ENCODE measurements around the gene CENPO.

The CENPO gene

DNA sequence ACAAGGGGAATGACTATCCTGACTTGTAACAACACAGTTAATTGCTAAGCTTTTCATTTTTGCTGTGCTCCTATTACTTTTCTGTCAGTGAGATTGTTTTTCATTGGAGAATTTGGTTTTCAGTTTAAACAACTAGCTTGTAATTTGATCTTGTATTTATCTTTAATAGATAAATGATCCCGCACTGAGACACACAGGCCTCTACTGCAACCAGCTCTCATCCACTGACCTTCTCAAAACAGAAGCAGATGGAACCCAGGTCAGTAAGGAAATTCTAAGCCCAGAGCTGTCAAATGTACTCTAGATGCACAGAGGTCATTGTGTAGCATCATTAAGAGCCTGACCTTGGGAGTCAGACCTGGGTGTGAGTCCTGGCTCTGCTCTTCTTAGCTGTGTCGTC is 30.7 kb upstream of the CENPO start:
- TF ChIP-seq TEAD4 (IDR thresholded peaks at IDR 0.05): no peak
- no peak for TF ChIP-seq RAD21 (IDR thresholded peaks at IDR 0.05; ENCODE audit: low read depth)
- TF ChIP-seq NFIC (IDR thresholded peaks at IDR 0.05): no peak
- no peak for TF ChIP-seq TAF1 (IDR thresholded peaks at IDR 0.05; ENCODE audit: low read depth)
- TF ChIP-seq TCF12 (IDR thresholded peaks at IDR 0.05; ENCODE audit: low read depth): no peak
- TF ChIP-seq, protein P1, sequence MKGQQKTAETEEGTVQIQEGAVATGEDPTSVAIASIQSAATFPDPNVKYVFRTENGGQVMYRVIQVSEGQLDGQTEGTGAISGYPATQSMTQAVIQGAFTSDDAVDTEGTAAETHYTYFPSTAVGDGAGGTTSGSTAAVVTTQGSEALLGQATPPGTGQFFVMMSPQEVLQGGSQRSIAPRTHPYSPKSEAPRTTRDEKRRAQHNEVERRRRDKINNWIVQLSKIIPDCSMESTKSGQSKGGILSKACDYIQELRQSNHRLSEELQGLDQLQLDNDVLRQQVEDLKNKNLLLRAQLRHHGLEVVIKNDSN (IDR thresholded peaks at IDR 0.05): no peak
- TF ChIP-seq, protein P2, sequence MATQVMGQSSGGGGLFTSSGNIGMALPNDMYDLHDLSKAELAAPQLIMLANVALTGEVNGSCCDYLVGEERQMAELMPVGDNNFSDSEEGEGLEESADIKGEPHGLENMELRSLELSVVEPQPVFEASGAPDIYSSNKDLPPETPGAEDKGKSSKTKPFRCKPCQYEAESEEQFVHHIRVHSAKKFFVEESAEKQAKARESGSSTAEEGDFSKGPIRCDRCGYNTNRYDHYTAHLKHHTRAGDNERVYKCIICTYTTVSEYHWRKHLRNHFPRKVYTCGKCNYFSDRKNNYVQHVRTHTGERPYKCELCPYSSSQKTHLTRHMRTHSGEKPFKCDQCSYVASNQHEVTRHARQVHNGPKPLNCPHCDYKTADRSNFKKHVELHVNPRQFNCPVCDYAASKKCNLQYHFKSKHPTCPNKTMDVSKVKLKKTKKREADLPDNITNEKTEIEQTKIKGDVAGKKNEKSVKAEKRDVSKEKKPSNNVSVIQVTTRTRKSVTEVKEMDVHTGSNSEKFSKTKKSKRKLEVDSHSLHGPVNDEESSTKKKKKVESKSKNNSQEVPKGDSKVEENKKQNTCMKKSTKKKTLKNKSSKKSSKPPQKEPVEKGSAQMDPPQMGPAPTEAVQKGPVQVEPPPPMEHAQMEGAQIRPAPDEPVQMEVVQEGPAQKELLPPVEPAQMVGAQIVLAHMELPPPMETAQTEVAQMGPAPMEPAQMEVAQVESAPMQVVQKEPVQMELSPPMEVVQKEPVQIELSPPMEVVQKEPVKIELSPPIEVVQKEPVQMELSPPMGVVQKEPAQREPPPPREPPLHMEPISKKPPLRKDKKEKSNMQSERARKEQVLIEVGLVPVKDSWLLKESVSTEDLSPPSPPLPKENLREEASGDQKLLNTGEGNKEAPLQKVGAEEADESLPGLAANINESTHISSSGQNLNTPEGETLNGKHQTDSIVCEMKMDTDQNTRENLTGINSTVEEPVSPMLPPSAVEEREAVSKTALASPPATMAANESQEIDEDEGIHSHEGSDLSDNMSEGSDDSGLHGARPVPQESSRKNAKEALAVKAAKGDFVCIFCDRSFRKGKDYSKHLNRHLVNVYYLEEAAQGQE (IDR thresholded peaks at IDR 0.05; ENCODE audit: low read depth): no peak
- TF ChIP-seq FOXM1 (IDR thresholded peaks at IDR 0.05; ENCODE audit: borderline replicate concordance, low read depth): no peak
- TF ChIP-seq ZBTB7A (IDR thresholded peaks at IDR 0.05; ENCODE audit: low read depth): no peak
- no peak for TF ChIP-seq CEBPB (IDR thresholded peaks at IDR 0.05)
- TF ChIP-seq EP300 (IDR thresholded peaks at IDR 0.05; ENCODE audit: borderline replicate concordance): no peak

DNA sequence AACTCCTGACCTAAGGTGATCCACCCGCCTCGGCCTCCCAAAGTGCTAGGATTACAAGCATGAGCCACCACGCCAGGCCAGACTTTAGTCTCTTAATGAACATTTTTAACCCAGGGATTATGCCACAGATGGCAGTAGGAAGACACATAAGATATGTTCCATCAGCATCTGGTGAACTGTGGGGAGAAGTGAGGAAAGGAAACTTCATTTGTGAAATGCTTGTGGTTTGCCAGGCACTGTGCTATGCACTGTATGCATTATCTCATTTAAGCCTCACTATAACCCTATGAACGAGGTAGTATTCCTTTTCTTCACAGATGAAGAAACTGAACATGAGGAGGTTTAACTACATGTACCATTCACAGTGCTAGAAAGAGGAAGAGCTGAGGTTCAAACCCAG is 29.4 kb upstream of the CENPO start:
- TF ChIP-seq, protein P2 (IDR thresholded peaks at IDR 0.05; ENCODE audit: low read depth): no peak
- TF ChIP-seq TEAD4 (IDR thresholded peaks at IDR 0.05): no peak
- TF ChIP-seq CEBPB (IDR thresholded peaks at IDR 0.05): no peak
- no peak for TF ChIP-seq NFIC (IDR thresholded peaks at IDR 0.05)
- TF ChIP-seq YY1 (IDR thresholded peaks at IDR 0.05; ENCODE audit: low read depth): no peak
- TF ChIP-seq RAD21 (IDR thresholded peaks at IDR 0.05; ENCODE audit: low read depth): no peak
- no peak for TF ChIP-seq TCF12 (IDR thresholded peaks at IDR 0.05; ENCODE audit: low read depth)
- TF ChIP-seq, protein P3, sequence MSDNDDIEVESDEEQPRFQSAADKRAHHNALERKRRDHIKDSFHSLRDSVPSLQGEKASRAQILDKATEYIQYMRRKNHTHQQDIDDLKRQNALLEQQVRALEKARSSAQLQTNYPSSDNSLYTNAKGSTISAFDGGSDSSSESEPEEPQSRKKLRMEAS (IDR thresholded peaks at IDR 0.05): no peak

DNA sequence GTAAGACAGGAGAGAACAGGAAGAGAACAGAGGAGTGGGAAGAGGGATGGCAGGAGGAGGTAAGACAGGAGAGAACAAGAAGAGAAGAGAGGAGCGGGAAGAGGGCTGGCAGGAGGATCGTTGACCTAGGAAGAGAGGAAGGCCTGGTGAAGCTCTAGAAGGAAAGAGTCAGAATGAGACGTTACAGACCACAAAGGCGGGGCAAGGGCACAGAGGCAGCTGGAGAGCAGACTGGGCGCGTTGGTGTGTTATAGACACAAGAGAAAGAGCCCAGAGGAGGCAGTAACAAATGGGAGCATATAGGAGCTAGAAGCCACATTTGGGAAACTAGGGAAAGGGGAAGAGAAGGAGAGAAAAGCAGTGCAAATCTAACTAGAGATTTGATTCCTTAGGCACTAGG is 26.6 kb upstream of the CENPO start:
- TF ChIP-seq ZBTB7A (IDR thresholded peaks at IDR 0.05; ENCODE audit: low read depth) (no peak), RAD21 (IDR thresholded peaks at IDR 0.05; ENCODE audit: low read depth) (no peak), TCF12 (IDR thresholded peaks at IDR 0.05; ENCODE audit: low read depth) (no peak), CREB1 (IDR thresholded peaks at IDR 0.05; ENCODE audit: low read depth) (no peak), CEBPB (IDR thresholded peaks at IDR 0.05) (no peak), FOXM1 (IDR thresholded peaks at IDR 0.05; ENCODE audit: borderline replicate concordance, low read depth) (no peak), NFIC (IDR thresholded peaks at IDR 0.05) (no peak), TAF1 (IDR thresholded peaks at IDR 0.05; ENCODE audit: low read depth) (no peak), TEAD4 (IDR thresholded peaks at IDR 0.05) (no peak), YY1 (IDR thresholded peaks at IDR 0.05; ENCODE audit: low read depth) (no peak), EGR1 (IDR thresholded peaks at IDR 0.05) (no peak), EP300 (IDR thresholded peaks at IDR 0.05; ENCODE audit: borderline replicate concordance) (no peak)
- TF ChIP-seq, protein P2 (IDR thresholded peaks at IDR 0.05; ENCODE audit: low read depth): no peak
- TF ChIP-seq, protein P3 (IDR thresholded peaks at IDR 0.05): no peak
- TF ChIP-seq, protein P1 (IDR thresholded peaks at IDR 0.05): no peak

DNA sequence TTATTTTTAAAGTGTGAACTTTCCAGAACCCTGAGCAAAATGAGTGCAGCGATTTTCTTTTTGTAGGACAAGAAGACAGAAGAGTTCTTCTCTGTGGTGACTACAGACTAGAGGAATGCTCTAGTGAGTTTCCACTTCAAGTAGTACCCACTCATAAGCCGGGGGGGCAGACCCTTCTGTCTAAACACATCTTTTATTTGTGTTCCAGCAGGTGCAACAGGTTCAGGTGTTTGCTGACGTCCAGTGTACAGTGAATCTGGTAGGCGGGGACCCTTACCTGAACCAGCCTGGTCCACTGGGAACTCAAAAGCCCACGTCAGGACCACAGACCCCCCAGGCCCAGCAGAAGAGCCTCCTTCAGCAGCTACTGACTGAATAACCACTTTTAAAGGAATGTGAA is 25.2 kb upstream of the CENPO start:
- TF ChIP-seq, protein P1 (IDR thresholded peaks at IDR 0.05): no peak
- no peak for TF ChIP-seq TEAD4 (IDR thresholded peaks at IDR 0.05)

DNA sequence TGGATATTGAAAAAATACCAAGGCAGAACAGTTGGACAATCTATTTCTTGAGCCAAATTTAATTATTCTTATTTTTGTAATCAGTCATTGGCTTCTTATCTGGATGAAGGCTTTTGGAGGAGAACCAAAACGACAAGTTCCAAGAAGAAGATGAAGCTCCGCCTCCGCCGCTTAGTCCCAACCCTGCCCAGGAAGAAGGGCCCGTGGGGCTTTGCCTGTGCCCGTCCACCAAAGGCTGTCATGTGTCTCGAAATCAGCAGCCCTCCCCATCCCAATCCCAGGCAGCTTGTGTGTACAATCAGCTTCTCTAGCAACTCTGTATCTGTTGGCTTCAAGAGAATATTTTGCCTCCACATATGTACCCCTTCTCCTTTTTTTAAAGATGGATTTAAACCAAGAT is 24.6 kb upstream of the CENPO start:
- TF ChIP-seq RAD21 (IDR thresholded peaks at IDR 0.05; ENCODE audit: low read depth) (no peak), YY1 (IDR thresholded peaks at IDR 0.05; ENCODE audit: low read depth) (no peak), TAF1 (IDR thresholded peaks at IDR 0.05; ENCODE audit: low read depth) (no peak), TCF12 (IDR thresholded peaks at IDR 0.05; ENCODE audit: low read depth) (no peak), CREB1 (IDR thresholded peaks at IDR 0.05; ENCODE audit: low read depth) (no peak), NFIC (IDR thresholded peaks at IDR 0.05) (no peak), ZBTB7A (IDR thresholded peaks at IDR 0.05; ENCODE audit: low read depth) (no peak), TEAD4 (IDR thresholded peaks at IDR 0.05) (no peak), FOXM1 (IDR thresholded peaks at IDR 0.05; ENCODE audit: borderline replicate concordance, low read depth) (no peak), CEBPB (IDR thresholded peaks at IDR 0.05) (no peak), EGR1 (IDR thresholded peaks at IDR 0.05) (no peak), EP300 (IDR thresholded peaks at IDR 0.05; ENCODE audit: borderline replicate concordance) (no peak)
- TF ChIP-seq, protein P2 (IDR thresholded peaks at IDR 0.05; ENCODE audit: low read depth): no peak
- TF ChIP-seq, protein P1 (IDR thresholded peaks at IDR 0.05): no peak
- TF ChIP-seq, protein P3 (IDR thresholded peaks at IDR 0.05): no peak

Data from Ishikawa (cell line).